K562 (cell line): ENCODE data around the gene ABCA3.

Experiments used
- CTCF ChIP-seq, 3 experiments: IDR thresholded peaks in 2 of 3; conservative IDR thresholded peaks in 1 of 3; 2 replicates each; pipeline ENCODE4 v1.5.1; 2011 to 2012; ENCODE audit warnings: low read length in 3 of 3, mild to moderate bottlenecking in 3 of 3, control low read depth in 2 of 3, improper control_type of control experiment in 1 of 3, inconsistent platforms in 1 of 3, low read depth in 1 of 3, mixed read lengths in 1 of 3, moderate library complexity in 1 of 3; ENCODE audit not compliant: insufficient read depth in 2 of 3
- FOXK2 ChIP-seq, 2 experiments: fragments of 450-650 bp; IDR thresholded peaks in 1 of 2; conservative IDR thresholded peaks in 1 of 2; 2 replicates each; pipeline ENCODE4 v1.6.1; 2016; ENCODE audit warnings: low read depth in 2 of 2, mild to moderate bottlenecking in 1 of 2
- KDM5B ChIP-seq: fragments of 200-600 bp; sonication (generic); IDR thresholded peaks from 2 replicates; pipeline ENCODE4 v1.6.1; 2012; ENCODE audit warnings: low read depth, mild to moderate bottlenecking, moderate library complexity, low read length, control low read depth, inconsistent platforms; ENCODE audit not compliant: insufficient replicate concordance
- MAX ChIP-seq: sonication (generic); formaldehyde crosslinking; IDR thresholded peaks from 2 replicates; pipeline ENCODE4 v1.9.0; 2022; ENCODE audit warnings: mild to moderate bottlenecking, missing genetic modification reagents
- POLR2AphosphoS2 ChIP-seq: IDR thresholded peaks from 2 replicates; pipeline ENCODE4 v1.6.1; 2012; ENCODE audit warnings: low read length, improper control_type of control experiment
- PRDM10 ChIP-seq: fragments of 450-650 bp; IDR thresholded peaks from 2 replicates; pipeline ENCODE4 v1.6.1; 2018; ENCODE audit not compliant: partially characterized antibody
- REST ChIP-seq, 2 experiments: fragments of 450-650 bp; formaldehyde crosslinking in 1 of 2; IDR thresholded peaks; 2 replicates each; pipeline versions ENCODE4 v1.4.0 to v1.6.1; 2014 to 2020; ENCODE audit warnings: mild to moderate bottlenecking in 2 of 2, borderline replicate concordance in 1 of 2, low read depth in 1 of 2
- ZC3H11A ChIP-seq: IDR thresholded peaks from 2 replicates; pipeline ENCODE4 v1.6.1; 2012; ENCODE audit warnings: low read depth, low read length, improper control_type of control experiment

DNA sequence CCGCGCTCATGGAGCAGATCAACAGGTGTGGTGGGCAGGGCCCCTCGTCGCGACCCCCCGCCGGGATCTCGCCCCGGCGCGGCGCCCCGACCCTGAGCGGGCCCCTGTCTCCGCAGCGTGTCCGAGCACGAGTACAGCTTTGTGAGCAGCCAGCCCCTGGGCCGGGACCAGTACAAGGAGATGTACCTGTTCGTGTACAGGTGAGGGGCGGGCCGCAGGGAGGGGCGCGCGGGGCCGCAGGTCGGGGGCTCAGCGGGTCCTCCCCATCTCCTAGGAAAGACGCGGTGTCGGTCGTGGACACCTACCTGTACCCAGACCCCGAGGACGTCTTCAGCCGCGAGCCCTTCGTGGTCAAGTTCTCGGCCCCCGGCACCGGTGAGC, 103.4 kb downstream of the ABCA3 start:
- TF ChIP-seq KDM5B = no peak
- no peak for TF ChIP-seq PRDM10
- TF ChIP-seq MAX = no peak
- TF ChIP-seq FOXK2 (conservative IDR thresholded peaks at IDR 0.05 in 1 of 2, IDR thresholded peaks at IDR 0.05 in 1 of 2; ENCODE audit: low read depth in 2 of 2) = no peak
- TF ChIP-seq CTCF (IDR thresholded peaks at IDR 0.05 in 2 of 3, conservative IDR thresholded peaks at IDR 0.05 in 1 of 3; ENCODE audit: insufficient read depth in 2 of 3, low read depth in 1 of 3, low read length in 3 of 3) = no peak
- TF ChIP-seq ZC3H11A = no peak
- TF ChIP-seq POLR2AphosphoS2 = no peak
- no peak for TF ChIP-seq REST (IDR thresholded peaks at IDR 0.05; ENCODE audit: borderline replicate concordance)
- no peak for TF ChIP-seq REST (CRISPR knock-in tag; IDR thresholded peaks at IDR 0.05; ENCODE audit: low read depth)
